Activated CD4-positive, alpha-beta memory T cell treated with anti-CD3 and anti-CD28 coated beads for 36 hours (primary cell): ENCODE measurements around the gene SPRR2B. TPM values are rescaled to one million over a fixed set of nuclear protein-coding genes. Genes with fewer than 3 reads are reported as not detected.
"Not testable (repeated sequence)": the region's sequence is repeated elsewhere in the genome, so short reads cannot be mapped to it uniquely, and the experiment has no call there.

Source experiments
- CTCF ChIA-PET: fragments of 350-600 bp; sonication (Branson Sonifier 250); formaldehyde crosslinking; loops from one replicate; lab custom pipeline; 2021; ENCODE audit warnings: antibody characterized with exemption, inconsistent platforms; lab: Charles Lee
- POLR2A ChIA-PET: fragments of 350-600 bp; sonication (Branson Sonifier 250); formaldehyde crosslinking; loops from one replicate; lab custom pipeline; 2021; ENCODE audit warnings: antibody characterized with exemption; lab: Charles Lee
- DNase-seq: peaks from one replicate; pipeline ENCODE4 v3.0.0-alpha.2; 2020
- H3K27ac Mint-ChIP-seq: one replicate; pipeline ENCODE4 v1.8.0; 2021; ENCODE audit warnings: mixed read lengths
- H3K27me3 Mint-ChIP-seq: one replicate; pipeline ENCODE4 v1.8.0; 2021; ENCODE audit warnings: mixed read lengths
- H3K36me3 Mint-ChIP-seq: one replicate; pipeline ENCODE4 v1.8.0; 2021; ENCODE audit warnings: mixed read lengths
- H3K4me1 Mint-ChIP-seq: one replicate; pipeline ENCODE4 v1.8.0; 2021; ENCODE audit warnings: low read depth, mixed read lengths
- H3K4me3 Mint-ChIP-seq: one replicate; pipeline ENCODE4 v1.8.0; 2021; ENCODE audit warnings: mild to moderate bottlenecking, mixed read lengths
- H3K9me3 Mint-ChIP-seq: one replicate; pipeline ENCODE4 v1.8.0; 2021; ENCODE audit warnings: mixed read lengths
- intact Hi-C: fragments of 100-400 bp; cut with micrococcal nuclease; formaldehyde crosslinking; loops from one replicate; pipeline ENCODE4 v1.15.1; 2023
- total RNA-seq, 2 experiments: library from RNA; stranded (reverse); gene quantifications; one replicate each; pipeline ENCODE4 v1.2.3, GENCODE V29; 2021

Gene SPRR2B
- total RNA-seq, 2 experiments from 2014 or later: not detected

- H3K4me3 Mint-ChIP-seq: no peak overlapping the region
- no peak for DNase-seq
- CTCF ChIA-PET: no interaction called here
- peaks cover 5% of the 10 kb centered on the region for H3K27me3 Mint-ChIP-seq
- H3K36me3 Mint-ChIP-seq: no peaks in the 10 kb centered on the region
- POLR2A ChIA-PET: no interaction called here
- intact Hi-C loops: no loop called here
- no peaks in the 10 kb centered on the region for H3K9me3 Mint-ChIP-seq
- no peak overlapping the region for H3K27ac Mint-ChIP-seq
- H3K4me1 Mint-ChIP-seq: no peaks in the 10 kb centered on the region
These were observed 1.7 kb upstream of the SPRR2B start for GRCh38 chr1:153072806-153073726.

GRCh38 chr1:153070243-153070642 is 1.2 kb downstream of the SPRR2B start:
- Mint-ChIP-seq H3K36me3 (no peaks in the 10 kb centered on the region), H3K27me3 (peaks cover 9% of the 10 kb centered on the region), H3K4me1 (no peaks in the 10 kb centered on the region), H3K4me3 (no peak overlapping the region), H3K9me3 (no peaks in the 10 kb centered on the region), H3K27ac (no peak overlapping the region)
- intact Hi-C loops: no loop called here
- no peak for DNase-seq
- POLR2A ChIA-PET: no interaction called here
- CTCF ChIA-PET: no interaction called here

- H3K27ac Mint-ChIP-seq: no peak overlapping the region
- intact Hi-C loops: no loop called here
- CTCF ChIA-PET: no interaction called here
- no peaks in the 10 kb centered on the region for H3K9me3 Mint-ChIP-seq
- H3K27me3 Mint-ChIP-seq: peaks cover 24% of the 10 kb centered on the region
- no peak for DNase-seq
- H3K4me3 Mint-ChIP-seq: no peak overlapping the region
- POLR2A ChIA-PET: no interaction called here
- no peaks in the 10 kb centered on the region for H3K36me3 Mint-ChIP-seq
- no peaks in the 10 kb centered on the region for H3K4me1 Mint-ChIP-seq
These were observed 12.3 kb downstream of the SPRR2B start for GRCh38 chr1:153058826-153059784.

GRCh38 chr1:153058154-153058553 is 13.3 kb downstream of the SPRR2B start:
- H3K9me3 Mint-ChIP-seq: no peaks in the 10 kb centered on the region
- H3K4me1 Mint-ChIP-seq: no peaks in the 10 kb centered on the region
- ChIA-PET POLR2A (no interaction called here), CTCF (no interaction called here)
- peaks cover 23% of the 10 kb centered on the region for H3K27me3 Mint-ChIP-seq
- intact Hi-C loops: no loop called here
- no peak overlapping the region for H3K4me3 Mint-ChIP-seq
- no peak for DNase-seq
- no peaks in the 10 kb centered on the region for H3K36me3 Mint-ChIP-seq
- no peak overlapping the region for H3K27ac Mint-ChIP-seq

GRCh38 chr1:153057375-153057774 is 14.0 kb downstream of the SPRR2B start, which contains the start of gene SPRR2A:
Gene SPRR2A (minus strand): TSS chr1:153057512. CDS start chr1:153056735, 777 bp downstream.
- Mint-ChIP-seq H3K4me1 (no peaks in the 10 kb centered on the region), H3K36me3 (no peaks in the 10 kb centered on the region), H3K4me3 (no peak within 1 kb of the TSS), H3K27ac (no peak within 1 kb of the TSS), H3K27me3 (peaks cover 22% of the 10 kb centered on the region), H3K9me3 (no peaks in the 10 kb centered on the region)
- intact Hi-C loops: no loop called here
- ChIA-PET POLR2A (no interaction called here), CTCF (no interaction called here)
- DNase-seq: no peak

- peaks cover 20% of the 10 kb centered on the region for H3K27me3 Mint-ChIP-seq
- POLR2A ChIA-PET, CTCF ChIA-PET, intact Hi-C loops, H3K9me3 Mint-ChIP-seq, H3K4me1 Mint-ChIP-seq, H3K27ac Mint-ChIP-seq, H3K36me3 Mint-ChIP-seq, H3K4me3 Mint-ChIP-seq, DNase-seq: not testable (repeated sequence)
These were observed 15.3 kb downstream of the SPRR2B start for GRCh38 chr1:153056111-153056510.

- intact Hi-C loops: no loop called here
These were observed 22.2 kb downstream of the SPRR2B start for GRCh38 chr1:153049211-153049610.

GRCh38 chr1:153040950-153041631 is 30.3 kb downstream of the SPRR2B start, which contains the start of gene SPRR2D:
Gene SPRR2D (minus strand): TSS chr1:153041120. CDS start chr1:153040346, 774 bp downstream.
- H3K27me3 Mint-ChIP-seq: peaks cover 39% of the 10 kb centered on the region
- intact Hi-C loops: no loop called here
- no peaks in the 10 kb centered on the region for H3K9me3 Mint-ChIP-seq
- no peaks in the 10 kb centered on the region for H3K36me3 Mint-ChIP-seq
- no peak for DNase-seq
- ChIA-PET CTCF (no interaction called here), POLR2A (no interaction called here)
- H3K4me1 Mint-ChIP-seq: no peaks in the 10 kb centered on the region
- H3K27ac Mint-ChIP-seq: no peak within 1 kb of the TSS
- no peak within 1 kb of the TSS for H3K4me3 Mint-ChIP-seq

More at GRCh38 chr1:153049211-153049610, 22.2 kb downstream of the SPRR2B start:
- Mint-ChIP-seq H3K9me3 (no peaks in the 10 kb centered on the region), H3K27me3 (peaks cover 13% of the 10 kb centered on the region), H3K36me3 (no peaks in the 10 kb centered on the region), H3K4me3 (no peak overlapping the region), H3K4me1 (no peaks in the 10 kb centered on the region), H3K27ac (no peak overlapping the region)
- ChIA-PET POLR2A (no interaction called here), CTCF (no interaction called here)
- DNase-seq: no peak

- Mint-ChIP-seq H3K4me1 (no peaks in the 10 kb centered on the region), H3K27me3 (peaks cover 21% of the 10 kb centered on the region), H3K4me3 (no peak overlapping the region), H3K36me3 (no peaks in the 10 kb centered on the region), H3K9me3 (no peaks in the 10 kb centered on the region), H3K27ac (no peak overlapping the region)
- intact Hi-C loops: no loop called here
- no peak for DNase-seq
- CTCF ChIA-PET: no interaction called here
- POLR2A ChIA-PET: no interaction called here
These were observed 36.2 kb downstream of the SPRR2B start for GRCh38 chr1:153035211-153035610.

GRCh38 chr1:153032677-153033308 is 38.6 kb downstream of the SPRR2B start:
- ChIA-PET CTCF (no interaction called here), POLR2A (no interaction called here)
- peak; percentile 12 for DNase-seq
- Mint-ChIP-seq H3K27me3 (peaks cover 12% of the 10 kb centered on the region), H3K4me1 (no peaks in the 10 kb centered on the region), H3K9me3 (no peaks in the 10 kb centered on the region), H3K27ac (no peak overlapping the region), H3K36me3 (no peaks in the 10 kb centered on the region), H3K4me3 (no peak overlapping the region)
- intact Hi-C loops: no loop called here

GRCh38 chr1:153032073-153032472 is 39.3 kb downstream of the SPRR2B start:
- H3K4me1 Mint-ChIP-seq: no peaks in the 10 kb centered on the region
- ChIA-PET POLR2A (no interaction called here), CTCF (no interaction called here)
- H3K4me3 Mint-ChIP-seq: no peak overlapping the region
- no peaks in the 10 kb centered on the region for H3K9me3 Mint-ChIP-seq
- no peak for DNase-seq
- H3K27me3 Mint-ChIP-seq: peaks cover 10% of the 10 kb centered on the region
- intact Hi-C loops: no loop called here
- H3K36me3 Mint-ChIP-seq: no peaks in the 10 kb centered on the region
- H3K27ac Mint-ChIP-seq: no peak overlapping the region
